AG20443 (cell line): ENCODE measurements around the gene IL1R2.
A peak's percentile ranks its signal among the peaks of the same experiment; 100 is the strongest.

Experiments
- DNase-seq: peaks from one replicate; pipeline ENCODE4 v3.0.0; 2012; ENCODE audit warnings: low spot score, mixed read lengths

The IL1R2 gene

DNA sequence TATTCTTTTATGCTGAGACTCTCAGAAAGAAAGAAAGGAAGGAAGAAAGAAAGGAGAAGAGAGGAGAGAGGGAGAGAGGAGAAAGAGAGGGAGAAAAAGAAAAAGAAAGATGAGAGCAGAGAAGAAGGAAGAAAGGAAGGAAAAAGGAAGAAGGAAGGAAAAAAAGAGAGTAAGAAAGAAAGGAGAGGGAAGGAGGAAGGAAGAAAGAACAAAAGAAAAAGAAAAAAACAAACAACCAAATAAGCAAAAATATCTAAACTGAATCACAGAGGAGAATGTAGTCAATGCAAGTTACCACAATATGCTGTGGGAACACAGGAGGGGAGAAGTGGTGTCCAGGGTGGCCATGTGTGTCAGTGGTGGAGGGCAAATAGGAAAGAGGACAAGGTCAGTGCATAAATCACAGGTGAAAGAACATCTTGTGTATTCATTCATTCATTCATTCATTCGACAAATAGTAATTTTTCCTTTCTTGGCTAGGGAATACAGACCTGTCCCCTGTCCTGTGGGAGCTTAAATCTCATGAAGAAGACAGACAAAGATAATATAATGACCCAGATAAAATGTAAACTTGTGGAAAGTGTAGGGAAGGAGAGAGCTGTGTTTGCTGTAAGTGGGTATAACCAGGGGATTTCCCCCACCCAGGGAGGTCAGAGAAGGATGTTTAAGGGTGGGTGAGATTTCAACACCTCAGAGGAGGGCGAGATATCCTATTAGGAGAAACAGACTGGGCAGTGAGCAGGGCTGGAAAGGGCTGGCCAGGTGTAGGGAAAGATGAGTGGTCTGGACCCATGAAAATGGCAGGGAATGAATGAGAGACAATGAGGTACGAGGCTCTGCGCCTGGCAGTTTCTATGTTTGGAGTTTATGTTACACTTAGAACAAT, 50.7 kb downstream of the IL1R2 start:
- DNase-seq, result no peak

DNA sequence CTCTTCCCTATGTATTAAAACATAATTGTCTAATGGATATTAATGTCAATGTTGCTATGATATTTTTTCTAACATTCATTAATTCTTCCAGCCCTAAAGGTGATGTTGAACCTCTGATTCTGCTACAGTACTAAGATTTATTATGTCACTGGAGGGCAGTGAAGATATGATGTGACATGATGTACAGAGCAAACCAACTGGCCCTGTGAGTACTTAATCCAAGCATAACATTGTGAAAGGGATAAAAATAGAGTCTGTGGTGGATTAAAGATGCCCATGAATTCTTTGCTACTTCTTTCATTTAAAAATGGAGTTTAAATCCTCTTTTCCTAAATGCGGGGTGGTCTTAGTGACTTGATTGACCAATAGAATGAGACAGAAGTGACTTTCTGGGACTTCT, 51.8 kb downstream of the IL1R2 start:
- no peak for DNase-seq

DNA sequence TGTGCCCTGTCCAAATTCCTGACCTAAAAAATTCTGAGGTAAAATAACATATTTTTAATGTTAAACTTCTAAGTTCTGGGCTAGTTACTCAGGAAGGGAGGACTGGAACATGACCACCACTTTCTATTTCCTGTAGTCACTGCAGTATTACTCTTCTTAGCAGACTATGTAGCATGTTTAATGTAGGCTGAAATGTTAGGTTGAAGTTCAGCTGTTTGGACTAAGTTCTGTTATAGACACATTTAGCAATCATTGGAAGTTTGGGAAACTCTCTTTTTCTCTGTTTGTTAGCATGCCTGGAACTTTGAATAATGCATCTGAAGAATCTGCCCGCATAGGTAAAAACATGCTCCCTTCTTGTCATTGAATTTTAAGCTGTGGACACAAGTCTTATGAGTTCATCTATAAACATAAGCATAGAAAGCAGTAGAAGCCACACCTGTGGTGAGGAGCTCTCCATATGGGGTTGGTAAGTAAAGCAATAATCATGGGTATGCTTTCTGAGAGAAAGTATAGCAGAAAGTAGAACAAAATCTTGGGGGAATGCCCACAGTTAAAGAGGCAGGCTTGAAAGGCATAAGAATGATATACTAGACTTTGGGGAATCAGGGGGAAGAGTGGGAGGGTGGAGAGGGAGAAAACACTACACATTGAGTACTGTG, 52.6 kb downstream of the IL1R2 start:
- no peak for DNase-seq

DNA sequence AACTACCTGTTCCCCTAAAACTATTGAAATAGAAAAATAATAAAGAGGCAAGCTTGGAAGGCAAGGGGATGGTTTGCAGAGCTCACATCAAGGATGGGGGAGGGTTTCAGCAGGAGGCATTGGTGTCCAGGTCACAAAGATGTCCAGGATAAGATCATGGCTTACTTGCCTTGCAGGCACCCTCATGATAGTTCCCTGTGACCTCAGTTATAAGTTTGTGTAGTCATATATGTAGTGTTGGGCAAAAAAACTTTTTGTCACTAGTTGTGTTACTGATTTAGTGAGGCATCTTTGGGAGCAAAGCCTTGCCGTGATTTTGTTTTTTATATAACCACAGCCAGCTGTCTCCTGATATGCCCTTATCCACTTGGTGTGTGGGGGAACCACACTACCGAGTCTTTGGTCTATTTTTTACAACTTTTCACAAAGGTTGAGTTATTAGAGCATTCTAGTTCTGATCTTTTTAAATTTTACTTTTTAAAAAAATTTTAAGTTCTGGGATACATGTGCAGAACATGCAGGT, 53.3 kb downstream of the IL1R2 start:
- DNase-seq, result no peak

DNA sequence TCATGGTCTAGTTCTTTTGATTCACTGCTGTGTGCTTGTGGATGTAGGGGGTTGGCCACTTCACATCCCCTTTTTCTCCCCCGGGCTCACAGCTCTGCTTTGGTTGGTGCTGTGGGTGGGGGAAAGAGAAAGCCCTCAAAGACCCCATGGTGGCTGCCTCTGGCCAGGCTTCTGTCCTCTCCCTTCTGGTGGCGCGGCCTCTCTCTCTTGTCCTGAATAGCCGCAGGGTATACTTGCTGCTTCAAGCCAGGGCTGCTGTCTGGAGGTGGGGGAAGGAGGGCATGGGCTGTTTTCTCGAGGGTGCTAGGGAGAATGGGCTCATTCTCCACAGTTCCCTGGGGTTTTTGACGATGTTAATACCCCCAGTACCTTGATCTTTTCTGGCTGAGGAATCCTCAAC, 53.9 kb downstream of the IL1R2 start:
- no peak for DNase-seq

DNA sequence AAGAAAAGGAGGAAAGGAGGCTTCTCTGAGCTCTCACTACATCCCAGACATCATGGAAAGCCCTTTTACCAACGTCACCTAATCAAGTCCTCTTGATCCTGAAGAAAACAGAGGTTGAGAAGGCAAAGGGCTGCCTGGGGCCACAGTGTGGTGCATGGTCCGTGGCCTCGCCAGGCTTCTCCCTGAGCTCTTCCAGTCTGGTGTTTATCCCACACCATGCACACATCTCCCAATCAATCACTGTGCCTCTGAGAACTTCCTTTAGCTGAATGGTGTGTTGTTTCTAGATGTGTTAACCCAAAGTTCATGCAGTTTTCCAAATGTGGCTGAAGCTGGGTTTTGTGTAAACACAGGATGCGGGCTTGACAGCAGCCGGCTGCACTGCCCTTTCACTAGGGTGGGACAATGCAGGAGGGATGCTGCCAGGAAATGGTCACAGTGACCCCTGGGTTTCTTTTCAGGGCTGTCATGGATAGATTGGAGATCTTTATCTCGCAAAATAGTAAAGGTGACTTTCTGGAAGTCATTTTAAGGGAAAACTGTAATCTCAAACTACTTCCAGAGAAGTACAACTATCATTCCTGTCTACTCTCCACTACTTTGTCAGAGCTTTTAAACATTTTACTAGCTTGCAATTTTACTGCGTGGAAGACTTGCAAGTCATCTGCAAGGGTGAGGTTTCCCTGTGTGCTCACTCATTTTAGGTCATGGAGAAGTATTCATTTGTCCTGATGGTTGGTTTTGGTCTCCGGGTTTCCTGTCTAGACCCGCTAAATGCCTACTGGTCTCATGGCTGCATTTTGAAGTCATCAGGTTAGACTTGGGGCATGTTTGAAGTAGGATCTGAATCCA, 54.6 kb downstream of the IL1R2 start:
- no peak for DNase-seq

DNA sequence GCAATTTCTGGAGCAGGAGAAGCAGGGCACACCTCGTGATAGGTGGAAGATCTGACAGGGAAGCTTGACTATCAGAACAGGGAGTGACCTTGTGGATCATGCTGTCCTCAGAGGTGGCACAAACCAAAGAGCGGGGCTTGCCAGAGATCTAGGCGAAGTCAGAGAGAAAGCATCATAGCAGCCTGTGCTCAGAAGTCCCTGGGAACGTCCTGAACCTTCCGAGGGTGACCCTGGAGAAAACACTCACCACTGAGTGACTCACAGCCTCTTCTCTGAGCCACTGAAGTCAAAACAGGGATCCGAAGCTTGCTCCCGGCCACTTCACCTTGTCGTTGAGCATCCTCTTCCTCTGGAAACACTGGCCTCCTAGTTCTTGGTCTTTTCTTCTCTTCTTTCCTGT, 56.7 kb downstream of the IL1R2 start:
- DNase-seq, result peak; percentile 62

DNA sequence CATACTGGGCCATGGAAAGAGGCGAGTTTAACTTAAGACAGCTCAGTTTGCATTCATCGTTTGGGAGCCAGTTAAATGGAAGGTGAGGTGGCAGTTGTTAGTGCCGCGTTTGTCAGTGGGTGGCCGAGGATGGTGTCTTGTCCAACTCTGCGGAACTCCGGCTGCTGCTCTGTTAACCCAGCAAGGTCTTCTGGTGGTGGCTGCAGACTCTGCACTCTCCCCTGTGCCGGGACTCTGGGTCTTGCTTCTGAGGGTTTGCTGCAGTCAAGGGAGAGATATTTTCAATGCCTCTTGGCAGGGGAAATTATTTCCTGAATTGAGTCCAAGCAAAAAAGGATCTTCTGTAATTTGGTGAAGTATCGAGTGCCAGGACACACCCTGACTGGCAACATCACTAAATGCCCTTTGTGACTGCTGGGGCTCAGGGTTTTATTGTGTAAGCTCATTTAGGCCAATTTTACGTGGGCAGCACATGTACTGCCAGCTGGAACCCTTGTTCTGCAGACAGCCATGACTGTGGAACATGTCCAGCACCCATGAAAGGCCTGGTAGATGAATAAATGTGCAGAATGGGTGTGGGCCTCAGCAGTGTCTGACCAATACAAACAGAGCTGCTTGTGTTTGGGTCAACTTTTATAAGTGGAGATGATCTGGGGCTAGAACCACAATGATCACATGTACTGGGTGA, 58.1 kb downstream of the IL1R2 start:
- peak; percentile 26 for DNase-seq

DNA sequence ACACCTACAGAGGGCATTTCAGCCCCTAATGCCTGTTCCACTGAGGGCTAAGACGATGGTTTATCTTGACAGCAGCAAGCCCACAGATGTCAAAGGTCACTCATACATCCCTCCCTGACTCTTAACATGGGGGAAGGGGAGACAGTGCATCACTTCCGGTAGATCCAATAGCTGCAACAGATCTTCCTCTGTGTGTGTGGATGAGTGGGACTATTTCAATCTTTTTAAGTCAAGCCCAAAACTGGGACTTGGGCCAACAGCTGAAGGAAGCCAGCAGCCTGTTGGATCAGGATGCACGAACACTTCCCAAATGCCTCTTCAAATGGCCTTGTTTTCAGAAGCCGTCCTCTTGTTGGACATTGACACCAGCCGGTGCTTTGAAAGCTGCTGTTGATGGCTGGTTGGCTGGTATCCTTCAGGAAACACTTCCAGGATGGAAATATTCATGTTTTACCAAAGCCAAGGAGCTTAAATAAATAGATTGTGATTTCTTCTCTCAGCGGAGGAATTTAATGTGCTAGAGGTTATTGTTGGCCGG, 59.2 kb downstream of the IL1R2 start:
- DNase-seq, result peak; percentile 53

DNA sequence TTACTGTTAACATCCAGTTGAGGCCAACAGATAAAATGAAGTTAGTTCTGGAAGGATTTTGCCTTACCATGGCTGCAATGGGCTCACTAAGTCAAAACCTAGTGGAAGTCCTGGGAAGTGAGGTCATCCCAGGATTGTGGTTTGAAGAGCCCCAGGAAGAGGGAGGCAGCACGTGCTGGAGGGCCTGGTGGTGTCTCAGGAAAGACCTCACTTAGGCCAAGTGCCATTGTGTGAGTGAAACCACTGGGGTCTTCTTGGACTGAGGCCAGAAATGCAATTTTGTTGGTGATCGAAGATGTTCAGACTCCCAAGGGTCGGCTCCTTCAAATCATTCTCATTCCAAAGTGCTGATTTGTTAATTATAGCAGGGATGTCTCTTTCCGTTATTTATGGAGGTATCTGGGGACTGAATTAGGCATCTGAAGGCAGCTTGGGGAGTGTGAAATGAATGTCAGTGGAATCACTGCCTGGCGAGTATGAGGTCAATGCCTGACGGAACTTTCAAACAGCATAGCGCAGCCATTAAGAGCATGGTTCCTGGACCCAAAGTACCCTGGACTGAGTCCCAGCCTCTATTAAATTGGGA, 60.0 kb downstream of the IL1R2 start:
- DNase-seq, result peak; percentile 49

DNA sequence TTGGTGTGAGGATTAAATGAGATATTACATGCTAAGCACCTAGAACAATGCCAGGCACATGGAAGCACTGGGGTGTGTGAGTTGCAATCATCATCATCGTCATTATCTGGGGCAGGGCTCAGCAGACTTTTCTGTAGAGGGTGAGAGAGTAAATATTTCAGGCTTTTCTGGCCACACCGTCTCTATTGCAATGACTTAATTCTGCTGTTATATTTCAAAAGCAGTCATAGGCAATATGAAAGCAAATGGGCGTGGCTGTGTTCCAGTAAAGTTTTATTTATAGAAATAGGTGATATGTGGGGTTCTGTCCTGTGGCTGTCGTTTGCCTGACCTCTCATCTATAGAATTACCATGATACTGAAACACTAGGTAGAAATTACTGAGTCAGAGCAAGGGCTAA, 60.6 kb downstream of the IL1R2 start:
- DNase-seq, result no peak

DNA sequence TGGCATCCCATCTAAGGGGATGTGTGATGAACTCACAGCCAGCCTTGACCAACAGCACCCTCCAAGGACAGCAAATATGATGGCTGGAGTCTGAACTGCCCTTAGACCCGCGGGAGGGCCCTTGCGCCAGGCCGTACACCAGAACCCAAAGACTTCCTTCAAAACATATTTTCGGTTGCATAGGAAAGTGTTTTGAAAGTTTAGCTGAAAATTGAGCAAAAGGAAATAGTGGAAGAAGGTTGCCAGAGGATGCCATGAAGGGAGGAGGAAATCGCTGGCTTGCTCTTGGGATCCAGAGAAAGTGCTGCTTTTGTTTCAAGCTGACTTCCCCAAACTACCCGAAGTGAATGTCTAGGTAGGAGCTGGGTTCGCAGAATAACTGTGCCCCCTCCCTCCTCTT, 61.3 kb downstream of the IL1R2 start:
- no peak for DNase-seq

DNA sequence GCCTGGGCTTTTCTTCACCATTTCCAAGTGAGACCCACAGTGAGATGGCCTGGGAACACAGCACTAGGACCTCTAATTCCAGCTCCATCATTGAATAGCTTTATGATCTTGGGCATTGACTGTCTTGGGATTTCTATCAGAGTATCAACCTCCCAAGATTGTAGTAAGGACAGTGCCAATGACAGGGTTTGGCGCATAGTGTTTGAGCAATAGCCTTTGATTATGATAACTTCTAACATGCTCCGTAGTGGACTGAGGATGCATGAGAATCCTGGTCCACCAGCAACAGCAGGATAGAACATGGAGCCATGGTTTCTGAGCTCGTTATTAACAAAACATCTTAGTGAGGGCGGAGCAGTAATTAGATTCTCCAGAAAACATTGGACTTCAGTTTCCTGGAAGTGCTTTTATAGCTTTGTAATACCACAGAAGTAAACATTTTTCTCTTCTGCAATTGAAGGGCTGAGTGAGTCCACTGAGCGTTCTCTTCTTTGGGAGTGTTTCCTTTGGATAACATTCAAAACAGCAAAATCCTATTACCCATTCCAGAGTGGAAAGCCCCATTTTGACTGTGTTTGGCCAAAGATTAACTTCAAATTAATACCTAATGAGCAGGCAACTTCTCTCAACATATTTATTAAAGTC, 63.7 kb downstream of the IL1R2 start:
- DNase-seq, result peak; percentile 25

DNA sequence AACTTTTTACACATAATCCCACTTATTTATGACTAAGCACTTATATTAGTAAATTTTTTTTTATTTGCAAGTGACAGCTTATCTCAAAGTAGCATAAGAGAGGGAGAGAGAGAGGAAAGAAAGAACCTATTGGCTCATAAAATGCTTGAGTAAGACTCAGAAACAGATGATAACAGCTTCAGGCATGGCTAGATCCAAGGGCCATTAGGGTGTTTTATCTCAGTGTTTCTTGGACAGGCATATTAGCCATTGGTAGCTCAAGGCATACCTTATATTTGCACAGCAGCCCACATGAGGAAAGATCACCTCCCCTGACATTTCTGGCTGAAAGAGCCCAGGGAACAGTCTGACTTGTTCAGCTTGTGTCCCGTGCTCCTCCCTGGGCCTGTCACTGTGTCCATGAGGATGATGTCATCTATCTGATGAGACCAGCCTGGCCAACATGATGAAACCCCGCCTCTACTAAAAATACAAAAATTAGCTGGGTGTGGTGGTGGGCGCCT, 64.4 kb downstream of the IL1R2 start:
- DNase-seq, result no peak

DNA sequence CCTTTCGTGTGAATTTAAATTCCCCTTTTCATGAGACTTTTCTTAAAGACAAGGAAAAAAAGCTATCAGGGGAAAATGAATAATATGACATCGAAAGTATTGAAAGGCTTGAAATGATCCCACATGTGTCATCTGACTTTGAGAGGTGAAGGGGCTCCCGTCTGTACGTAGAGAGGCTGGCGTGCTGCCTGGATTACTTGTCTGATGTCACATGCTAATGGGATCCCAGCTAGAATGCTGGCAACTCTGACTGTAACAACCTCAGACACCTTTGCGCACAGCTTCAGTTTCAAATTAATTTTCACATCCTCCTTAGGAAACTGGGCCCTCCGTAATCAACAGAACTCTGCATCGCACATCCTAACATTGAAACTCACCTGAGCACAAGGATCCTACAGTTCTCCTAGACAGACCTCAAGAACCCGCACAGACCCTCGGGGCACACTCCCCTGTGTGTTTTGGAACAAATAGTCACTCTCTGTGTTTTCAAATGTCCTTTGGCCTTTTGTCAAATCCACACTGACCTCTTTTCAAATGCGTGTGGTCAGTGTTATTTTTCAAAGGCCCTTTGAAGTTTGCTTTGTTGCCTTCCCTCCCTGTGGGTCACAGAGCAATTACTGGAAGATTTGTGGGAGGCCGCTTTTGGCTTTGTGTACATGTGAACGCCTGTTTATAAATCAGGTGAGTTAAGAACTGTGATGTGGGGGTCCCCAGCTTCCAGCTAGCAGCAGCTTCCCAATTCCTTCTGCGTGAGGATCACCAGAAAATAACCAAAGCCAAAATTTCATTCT, 65.9 kb downstream of the IL1R2 start:
- DNase-seq, result no peak

DNA sequence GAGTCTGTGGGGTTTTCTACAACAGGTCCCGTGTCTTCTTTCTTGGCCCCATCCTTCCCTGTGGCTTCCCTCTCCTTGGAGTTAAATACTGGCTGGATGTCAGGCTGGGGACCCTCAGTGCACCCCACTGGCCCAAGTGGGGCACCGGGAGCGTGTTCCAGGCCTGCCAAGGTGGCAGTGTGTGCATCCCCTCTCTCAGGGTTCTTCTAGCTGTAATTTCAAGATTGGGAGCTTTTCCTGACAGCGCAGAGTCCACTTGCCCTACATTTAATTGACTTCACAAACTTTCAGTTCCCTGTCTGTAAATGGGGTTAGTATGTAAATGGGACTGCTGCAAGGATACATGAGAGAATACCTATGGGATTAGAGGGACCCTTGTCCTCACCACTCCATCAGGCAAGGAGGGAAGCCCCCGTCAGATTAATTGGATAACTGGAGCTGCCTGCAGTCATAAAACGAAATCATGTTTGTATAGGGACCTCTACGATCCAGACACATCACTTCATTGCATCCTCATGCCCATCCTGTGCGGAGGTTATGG, 66.6 kb downstream of the IL1R2 start:
- no peak for DNase-seq

DNA sequence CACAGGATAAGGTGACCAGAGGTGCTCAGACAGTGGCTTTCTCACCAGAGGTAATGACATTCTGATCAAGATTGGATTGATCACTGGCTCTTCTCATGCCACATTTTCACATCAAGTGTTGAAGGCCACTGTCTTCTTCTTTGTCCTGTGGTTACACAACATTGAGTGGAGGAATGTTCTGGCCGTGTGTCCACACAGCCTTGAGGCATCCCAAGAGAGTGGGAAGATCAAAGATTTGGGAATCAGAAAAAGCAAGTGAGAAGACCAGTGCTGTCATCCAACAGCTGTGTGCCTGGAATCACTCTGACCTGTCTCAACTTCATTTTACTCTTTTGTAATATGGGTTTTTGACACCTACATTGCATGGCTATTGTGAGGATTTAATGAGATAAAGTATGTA, 67.4 kb downstream of the IL1R2 start:
- DNase-seq, result no peak

DNA sequence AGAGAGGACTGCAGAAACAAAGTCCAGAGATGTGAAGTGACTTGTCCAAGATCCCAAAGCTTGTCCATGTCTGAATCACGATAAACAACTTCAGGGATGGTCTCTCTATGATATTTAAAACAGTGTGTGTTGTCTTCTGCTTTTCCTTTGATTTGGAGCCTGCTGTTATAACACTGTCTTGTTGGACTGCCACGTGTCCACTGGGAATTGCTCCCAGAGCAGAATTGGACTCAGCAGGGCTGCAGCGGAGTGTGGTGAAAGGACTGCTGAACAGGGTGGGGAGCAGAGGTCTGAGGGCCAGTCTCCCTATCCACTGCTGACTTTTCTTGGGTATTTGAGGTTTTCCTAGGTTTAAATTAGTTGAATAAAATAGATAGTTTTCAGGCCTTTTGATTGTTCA, 68.3 kb downstream of the IL1R2 start:
- DNase-seq, result no peak

DNA sequence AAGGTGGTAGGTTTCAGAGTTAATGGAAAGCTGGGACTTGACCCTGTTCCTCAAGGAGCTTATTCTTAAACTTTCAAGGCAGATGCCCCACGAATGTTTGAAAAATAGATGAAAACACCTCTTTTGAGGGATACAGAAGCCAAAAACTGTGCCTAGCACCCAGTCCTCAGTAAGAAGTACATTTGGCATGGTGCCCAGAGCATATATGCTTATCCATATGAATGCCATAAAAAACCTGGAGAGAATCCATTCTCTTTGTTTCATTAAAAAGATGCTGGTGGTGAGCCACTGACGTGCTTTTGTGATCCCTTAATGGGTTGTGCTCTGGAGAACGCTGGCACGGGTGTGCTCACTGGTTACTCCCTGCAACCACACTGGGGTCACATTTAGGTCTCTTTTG, 69.0 kb downstream of the IL1R2 start:
- no peak for DNase-seq
